Endothelial cell of umbilical vein (primary cell): ENCODE measurements around the gene ITIH4. TPM values are rescaled to one million over a fixed set of nuclear protein-coding genes. Genes with fewer than 3 reads are reported as not detected.

Source experiments
- BruUV-seq: library from RNA; stranded (reverse); fragments of 400-500 nt; replicated peaks from 2 replicates; lab custom pipeline; 2021; lab: Mats Ljungman, UMichigan
- CTCF ChIA-PET: fragments of 300-600, 350-600 bp; sonication (Branson Sonifier 250); formaldehyde crosslinking; loops from one replicate; lab custom pipeline; 2021; ENCODE audit warnings: antibody characterized with exemption, inconsistent platforms; lab: Charles Lee
- POLR2A ChIA-PET: fragments of 300-600, 350-600 bp; sonication (Branson Sonifier 250); formaldehyde crosslinking; loops from one replicate; lab custom pipeline; 2021; ENCODE audit warnings: antibody characterized with exemption, inconsistent platforms; lab: Charles Lee
- DNase-seq: peaks from one replicate; pipeline ENCODE4 v3.0.0-alpha.2; 2011; ENCODE audit warnings: low read depth, low spot score
- FAIRE-seq: peaks from 2 replicates; lab custom pipeline; 2011; peaks lifted over from hg19 to GRCh38; lab: Jason Lieb, UNC
- H2AFZ ChIP-seq: 2 replicates; pipeline ENCODE4 v1.6.0; 2012; ENCODE audit warnings: low read depth, low read length, control low read depth, inconsistent platforms
- H3K27ac ChIP-seq: 2 replicates; pipeline ENCODE4 v1.5.1; 2011; ENCODE audit warnings: low read depth, mild to moderate bottlenecking, control low read depth, low read length, moderate library complexity; ENCODE audit not compliant: insufficient read depth
- H3K27me3 ChIP-seq, 2 experiments: 2 replicates each; pipeline versions ENCODE4 v1.6.0 to v1.6.1; 2011; ENCODE audit warnings: low read length in 2 of 2, mixed read lengths in 1 of 2; ENCODE audit not compliant: control insufficient read depth in 2 of 2, insufficient read depth in 2 of 2
- H3K36me3 ChIP-seq, 2 experiments: 2 replicates in 1 of 2; 3 replicates in 1 of 2; pipeline ENCODE4 v1.5.1; 2011; ENCODE audit warnings: low read length in 2 of 2, mild to moderate bottlenecking in 1 of 2, moderate library complexity in 1 of 2; ENCODE audit not compliant: control insufficient read depth in 2 of 2, insufficient read depth in 2 of 2; ENCODE audit errors: extremely low read depth in 1 of 2
- H3K4me1 ChIP-seq: 3 replicates; pipeline ENCODE4 v1.5.1; 2011; ENCODE audit warnings: mild to moderate bottlenecking, low read length; ENCODE audit not compliant: control insufficient read depth, insufficient read depth; ENCODE audit errors: extremely low read depth
- H3K4me2 ChIP-seq: 2 replicates; pipeline ENCODE4 v1.6.1; 2011; ENCODE audit warnings: low read length, control low read depth, mixed read lengths; ENCODE audit not compliant: insufficient read depth
- H3K4me3 ChIP-seq, 3 experiments: fragments of 200-600 bp in 1 of 3; sonication (generic), shearing (Covaris generic) in 1 of 3; replicated peaks in 1 of 3; 2 replicates each; pipeline ENCODE4 v1.5.1; 2011 to 2016; ENCODE audit warnings: control low read depth in 3 of 3, low read length in 3 of 3, mild to moderate bottlenecking in 2 of 3, inconsistent platforms in 1 of 3, low read depth in 1 of 3, moderate library complexity in 1 of 3; ENCODE audit not compliant: insufficient read depth in 1 of 3
- H3K79me2 ChIP-seq: 2 replicates; pipeline ENCODE4 v1.6.0; 2012; ENCODE audit warnings: low read length, inconsistent platforms; ENCODE audit not compliant: control insufficient read depth, insufficient read depth
- H3K9ac ChIP-seq: replicated peaks from 2 replicates; pipeline ENCODE3; 2011; ENCODE audit warnings: low read length, control low read depth; ENCODE audit not compliant: insufficient read depth; ENCODE audit errors: extremely low read depth
- H3K9me1 ChIP-seq: replicated peaks from 3 replicates; pipeline ENCODE4 v1.6.0; 2011; ENCODE audit warnings: mild to moderate bottlenecking, low read length; ENCODE audit not compliant: control insufficient read depth, insufficient read depth; ENCODE audit errors: extremely low read depth
- H3K9me3 ChIP-seq: replicated peaks from 2 replicates; pipeline ENCODE4 v1.5.1; 2012; ENCODE audit warnings: low read length, inconsistent platforms; ENCODE audit not compliant: control insufficient read depth, insufficient read depth
- H4K20me1 ChIP-seq: replicated peaks from 2 replicates; pipeline ENCODE3; 2011; ENCODE audit warnings: mild to moderate bottlenecking, low read length; ENCODE audit not compliant: control insufficient read depth, insufficient read depth; ENCODE audit errors: extremely low read depth
- EZH2 ChIP-seq: IDR thresholded peaks from 2 replicates; pipeline ENCODE4 v1.6.1; 2012; ENCODE audit warnings: borderline replicate concordance, low read depth, mild to moderate bottlenecking, moderate library complexity, low read length, inconsistent platforms; ENCODE audit not compliant: severe bottlenecking
- FOS ChIP-seq: IDR thresholded peaks from 2 replicates; pipeline ENCODE4 v1.6.1; 2011; ENCODE audit warnings: mild to moderate bottlenecking, low read length, moderate library complexity, borderline replicate concordance; ENCODE audit not compliant: insufficient read depth
- GATA2 ChIP-seq: IDR thresholded peaks from 2 replicates; pipeline ENCODE4 v1.7.0; 2011; ENCODE audit warnings: low read depth, mild to moderate bottlenecking, moderate library complexity, mixed read lengths, low read length; ENCODE audit not compliant: insufficient read length, insufficient read depth
- JUN ChIP-seq: IDR thresholded peaks from 2 replicates; pipeline ENCODE4 v1.6.1; 2011; ENCODE audit warnings: borderline replicate concordance, low read depth; ENCODE audit not compliant: insufficient read length, insufficient read depth
- MYC ChIP-seq: IDR thresholded peaks from one replicate; pipeline ENCODE4 v1.6.1; 2011; ENCODE audit warnings: mild to moderate bottlenecking, low read depth, low read length
- POLR2A ChIP-seq: IDR thresholded peaks from 2 replicates; pipeline ENCODE4 v1.6.1; 2012; ENCODE audit warnings: low read depth, mild to moderate bottlenecking, control low read depth, low read length
- POLR2AphosphoS5 ChIP-seq: IDR thresholded peaks from 2 replicates; pipeline ENCODE4 v1.6.1; 2012; ENCODE audit warnings: low read depth, mild to moderate bottlenecking, control low read depth, low read length, moderate library complexity; ENCODE audit not compliant: insufficient read depth
- dilution Hi-C: fragments of 300-500 bp; cut with MboI; formaldehyde crosslinking; loops from one replicate; pipeline ENCODE4 v1.15.0; 2019; ENCODE audit warnings: low sequenced_read_pairs; ENCODE audit not compliant: extremely low pct_ligation_motif_present
- intact Hi-C: fragments of 100-400 bp; cut with micrococcal nuclease; formaldehyde crosslinking; loops from one replicate; pipeline ENCODE4 v1.10.0; 2022
- polyA plus RNA-seq, 4 experiments: library from polyadenylated mRNA; depleted of rRNA in 3 of 4; stranded (reverse) in 3 of 4; unstranded in 1 of 4; fragments of >200 nt; gene quantifications; 2 replicates each; pipeline versions ENCODE4 v1.2.1 to v1.2.3, GENCODE V29; 2011 to 2012; ENCODE audit warnings: missing spikeins in 1 of 4
- total RNA-seq: library from RNA; stranded (reverse); gene quantifications from 2 replicates; pipeline ENCODE4 v1.2.3, GENCODE V29; 2021
- TF ChIP-seq, protein P1 (sequence below): IDR thresholded peaks from 2 replicates; pipeline ENCODE4 v1.6.1; 2011; ENCODE audit not compliant: insufficient read depth, insufficient read length
- TF ChIP-seq, protein P2 (sequence below), 2 donors: IDR thresholded peaks; 1 replicate in 1 of 2; 2 replicates in 1 of 2; pipeline ENCODE4 v1.5.1; 2011; ENCODE audit warnings: low read length in 2 of 2, mild to moderate bottlenecking in 2 of 2, moderate library complexity in 2 of 2, control low read depth in 1 of 2, inconsistent platforms in 1 of 2, low read depth in 1 of 2; ENCODE audit not compliant: insufficient read depth in 1 of 2; ENCODE audit errors: extremely low read depth in 1 of 2

The ITIH4 gene
- total and polyA plus RNA-seq, 2 donors (not counting 3 experiments of a cell fraction or from before 2014, with no cell fraction given): 0.17 to 2.4 TPM

DNA sequence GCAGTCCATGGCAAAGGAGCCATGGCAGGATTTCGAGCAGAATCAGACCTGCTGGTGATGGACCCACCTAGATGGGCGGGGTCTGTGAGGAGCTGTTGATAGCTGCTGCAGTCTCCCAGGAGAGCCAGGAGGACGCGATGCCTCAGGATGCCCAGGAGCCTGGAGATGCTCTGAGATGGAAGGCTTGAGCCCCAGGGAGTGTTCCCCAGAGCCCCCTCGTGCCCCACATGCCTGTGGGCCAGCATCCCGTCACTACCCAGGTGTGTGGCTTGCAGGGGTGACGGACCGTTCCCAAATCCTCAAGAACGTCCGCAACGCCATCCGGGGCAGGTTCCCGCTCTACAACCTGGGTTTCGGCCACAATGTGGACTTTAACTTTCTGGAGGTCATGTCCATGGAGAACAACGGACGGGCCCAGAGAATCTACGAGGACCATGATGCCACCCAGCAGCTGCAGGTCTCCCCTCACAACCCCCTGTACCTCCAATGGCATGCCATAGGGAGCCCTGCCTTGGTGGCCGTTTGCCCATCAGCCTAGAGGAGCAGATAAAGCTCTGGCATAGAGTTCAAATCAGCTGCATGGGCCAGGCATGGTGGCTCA lies 46.4 kb downstream of the ITIH4 start:
- Histone ChIP-seq H3K4me2 (no peak overlapping the region), H3K4me1 (no peaks in the 10 kb centered on the region), H3K79me2 (no peaks in the 10 kb centered on the region), H4K20me1 (no peaks in the 10 kb centered on the region), H3K9me1 (no peaks in the 10 kb centered on the region), H2AFZ (no peak overlapping the region), H3K4me3 (no peak overlapping the region), H3K9me3 (no peaks in the 10 kb centered on the region), H3K9ac (no peak overlapping the region), H3K27ac (no peak overlapping the region), H3K27me3 (peaks cover 0 to 13% of the 10 kb centered on the region in 2 experiments), H3K36me3 (no peaks in the 10 kb centered on the region)
- dilution Hi-C loops (no loop called here), intact Hi-C loops (no loop called here)
- ChIA-PET POLR2A (no interaction called here), CTCF (interaction anchor here (1.4 to 1.8 kb wide), 2 partner anchors 8 to 15 kb away, joined by 4 to 5 read pairs; no protein-coding TSS in a partner anchor)
- TF ChIP-seq EZH2 (no peak), POLR2AphosphoS5 (no peak), FOS (no peak), JUN (no peak), MYC (no peak), POLR2A (no peak), GATA2 (no peak)
- TF ChIP-seq, protein P1, sequence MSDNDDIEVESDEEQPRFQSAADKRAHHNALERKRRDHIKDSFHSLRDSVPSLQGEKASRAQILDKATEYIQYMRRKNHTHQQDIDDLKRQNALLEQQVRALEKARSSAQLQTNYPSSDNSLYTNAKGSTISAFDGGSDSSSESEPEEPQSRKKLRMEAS: no peak
- TF ChIP-seq, protein P2, sequence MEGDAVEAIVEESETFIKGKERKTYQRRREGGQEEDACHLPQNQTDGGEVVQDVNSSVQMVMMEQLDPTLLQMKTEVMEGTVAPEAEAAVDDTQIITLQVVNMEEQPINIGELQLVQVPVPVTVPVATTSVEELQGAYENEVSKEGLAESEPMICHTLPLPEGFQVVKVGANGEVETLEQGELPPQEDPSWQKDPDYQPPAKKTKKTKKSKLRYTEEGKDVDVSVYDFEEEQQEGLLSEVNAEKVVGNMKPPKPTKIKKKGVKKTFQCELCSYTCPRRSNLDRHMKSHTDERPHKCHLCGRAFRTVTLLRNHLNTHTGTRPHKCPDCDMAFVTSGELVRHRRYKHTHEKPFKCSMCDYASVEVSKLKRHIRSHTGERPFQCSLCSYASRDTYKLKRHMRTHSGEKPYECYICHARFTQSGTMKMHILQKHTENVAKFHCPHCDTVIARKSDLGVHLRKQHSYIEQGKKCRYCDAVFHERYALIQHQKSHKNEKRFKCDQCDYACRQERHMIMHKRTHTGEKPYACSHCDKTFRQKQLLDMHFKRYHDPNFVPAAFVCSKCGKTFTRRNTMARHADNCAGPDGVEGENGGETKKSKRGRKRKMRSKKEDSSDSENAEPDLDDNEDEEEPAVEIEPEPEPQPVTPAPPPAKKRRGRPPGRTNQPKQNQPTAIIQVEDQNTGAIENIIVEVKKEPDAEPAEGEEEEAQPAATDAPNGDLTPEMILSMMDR (IDR thresholded peaks at IDR 0.05; ENCODE audit: extremely low read depth in 1 of 2, insufficient read depth in 1 of 2, low read depth in 1 of 2, low read length in 2 of 2): no peak
- DNase-seq: no peak
- FAIRE-seq: no peak
- BruUV-seq: no TSS peak
